BE2C (cell line): ENCODE results near the gene GRIN3B.

Source experiments
- DNase-seq: peaks from one replicate; pipeline ENCODE4 v3.0.0-alpha.2; 2020
- H3K27me3 ChIP-seq: fragments of 250-450 bp; sonication (Bioruptor Pico); 2 replicates; pipeline ENCODE4 v1.5.1; 2020; ENCODE audit warnings: mild to moderate bottlenecking
- H3K36me3 ChIP-seq: fragments of 250-450 bp; sonication (Bioruptor Pico); 2 replicates; pipeline ENCODE4 v1.5.1; 2020; ENCODE audit warnings: mild to moderate bottlenecking
- H3K4me1 ChIP-seq: fragments of 250-450 bp; sonication (Bioruptor Pico); 2 replicates; pipeline ENCODE4 v1.5.1; 2020
- H3K4me3 ChIP-seq: 2 replicates; pipeline ENCODE4 v1.5.1; 2011; ENCODE audit warnings: low read depth, low read length
- H3K9me3 ChIP-seq: fragments of 250-450 bp; sonication (Bioruptor Pico); 2 replicates; pipeline ENCODE4 v1.5.1; 2020
- TF ChIP-seq, protein P1 (sequence below): IDR thresholded peaks from 2 replicates; pipeline ENCODE4 v1.5.1; 2012; ENCODE audit warnings: mild to moderate bottlenecking, low read depth, low read length

Gene GRIN3B

DNA sequence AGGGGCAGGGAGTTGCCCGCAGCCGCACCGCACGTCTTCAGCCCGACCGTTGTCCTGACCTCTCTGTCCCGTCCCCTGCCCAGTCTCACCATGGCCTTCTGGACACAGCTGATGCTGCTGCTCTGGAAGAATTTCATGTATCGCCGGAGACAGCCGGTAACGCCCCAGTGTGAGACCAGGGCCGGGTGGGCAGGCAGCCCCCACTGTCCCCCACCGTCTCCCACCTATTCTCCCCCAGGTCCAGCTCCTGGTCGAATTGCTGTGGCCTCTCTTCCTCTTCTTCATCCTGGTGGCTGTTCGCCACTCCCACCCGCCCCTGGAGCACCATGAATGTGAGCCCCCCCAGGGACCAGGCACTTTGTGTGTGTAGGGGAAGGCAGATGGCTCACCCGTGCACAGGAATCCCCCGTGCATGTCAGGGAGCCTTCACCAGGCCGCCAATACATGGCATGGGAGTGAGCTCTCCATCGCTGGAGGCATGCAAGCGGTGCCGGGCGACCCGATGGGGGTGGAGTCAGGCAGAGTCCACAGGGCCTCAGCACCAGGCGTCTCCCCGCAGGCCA lies 41.1 kb downstream of the GRIN3B start:
- no peaks in the 10 kb centered on the region for H3K9me3 ChIP-seq
- H3K4me1 ChIP-seq = peaks cover 10% of the 10 kb centered on the region
- DNase-seq = no peak
- H3K36me3 ChIP-seq = no peaks in the 10 kb centered on the region
- H3K4me3 ChIP-seq = peak overlapping the region; percentile 72
- TF ChIP-seq, protein P1, sequence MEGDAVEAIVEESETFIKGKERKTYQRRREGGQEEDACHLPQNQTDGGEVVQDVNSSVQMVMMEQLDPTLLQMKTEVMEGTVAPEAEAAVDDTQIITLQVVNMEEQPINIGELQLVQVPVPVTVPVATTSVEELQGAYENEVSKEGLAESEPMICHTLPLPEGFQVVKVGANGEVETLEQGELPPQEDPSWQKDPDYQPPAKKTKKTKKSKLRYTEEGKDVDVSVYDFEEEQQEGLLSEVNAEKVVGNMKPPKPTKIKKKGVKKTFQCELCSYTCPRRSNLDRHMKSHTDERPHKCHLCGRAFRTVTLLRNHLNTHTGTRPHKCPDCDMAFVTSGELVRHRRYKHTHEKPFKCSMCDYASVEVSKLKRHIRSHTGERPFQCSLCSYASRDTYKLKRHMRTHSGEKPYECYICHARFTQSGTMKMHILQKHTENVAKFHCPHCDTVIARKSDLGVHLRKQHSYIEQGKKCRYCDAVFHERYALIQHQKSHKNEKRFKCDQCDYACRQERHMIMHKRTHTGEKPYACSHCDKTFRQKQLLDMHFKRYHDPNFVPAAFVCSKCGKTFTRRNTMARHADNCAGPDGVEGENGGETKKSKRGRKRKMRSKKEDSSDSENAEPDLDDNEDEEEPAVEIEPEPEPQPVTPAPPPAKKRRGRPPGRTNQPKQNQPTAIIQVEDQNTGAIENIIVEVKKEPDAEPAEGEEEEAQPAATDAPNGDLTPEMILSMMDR = no peak
- no peaks in the 10 kb centered on the region for H3K27me3 ChIP-seq

DNA sequence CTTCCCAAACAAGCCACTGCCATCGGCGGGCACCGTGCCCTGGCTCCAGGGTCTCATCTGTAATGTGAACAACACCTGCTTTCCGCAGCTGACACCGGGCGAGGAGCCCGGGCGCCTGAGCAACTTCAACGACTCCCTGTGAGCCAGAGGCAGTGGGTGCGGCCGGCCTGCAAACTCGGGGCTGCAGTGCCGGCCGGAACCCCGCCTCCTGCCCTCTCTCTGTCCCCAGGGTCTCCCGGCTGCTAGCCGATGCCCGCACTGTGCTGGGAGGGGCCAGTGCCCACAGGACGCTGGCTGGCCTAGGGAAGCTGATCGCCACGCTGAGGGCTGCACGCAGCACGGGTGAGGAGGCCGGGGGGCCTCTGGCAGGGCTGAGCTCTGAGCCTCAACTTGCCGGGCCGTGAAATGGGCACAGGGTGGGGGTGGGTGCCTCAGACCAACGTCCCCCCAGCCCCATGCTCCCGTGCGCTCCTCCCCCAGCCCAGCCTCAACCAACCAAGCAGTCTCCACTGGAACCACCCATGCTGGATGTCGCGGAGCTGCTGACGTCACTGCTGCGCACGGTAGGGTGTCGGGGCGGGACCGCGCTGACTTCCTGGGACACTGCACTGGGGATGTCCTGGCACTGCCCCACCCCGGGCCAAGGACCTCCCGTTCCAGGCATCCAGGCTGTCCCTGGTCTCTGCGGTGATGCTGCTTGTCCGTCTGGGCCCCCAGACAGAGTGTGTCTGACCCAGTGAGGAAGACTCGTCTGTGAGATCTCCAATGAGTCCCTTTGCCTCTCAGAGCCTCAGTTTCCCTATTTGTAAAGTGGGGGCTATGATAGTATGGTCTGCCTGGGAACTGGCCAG lies 41.8 kb downstream of the GRIN3B start:
- Histone ChIP-seq H3K9me3 (no peaks in the 10 kb centered on the region), H3K36me3 (no peaks in the 10 kb centered on the region), H3K4me3 (peak overlapping the region; percentile 51), H3K4me1 (peaks cover 10% of the 10 kb centered on the region), H3K27me3 (no peaks in the 10 kb centered on the region)
- peak; percentile 59 for DNase-seq
- TF ChIP-seq, protein P1 = no peak

- Histone ChIP-seq H3K4me3 (peak overlapping the region; percentile 51), H3K4me1 (peaks cover 10% of the 10 kb centered on the region), H3K9me3 (no peaks in the 10 kb centered on the region), H3K27me3 (no peaks in the 10 kb centered on the region), H3K36me3 (no peaks in the 10 kb centered on the region)
- TF ChIP-seq, protein P1 = 0 out of 2 replicates have a peak, but pooled peaks have one; percentile 9
- peak; percentile 90 for DNase-seq
Measured at GRCh38 chr19:1042689-1043511, 42.7 kb downstream of the GRIN3B start.

DNA sequence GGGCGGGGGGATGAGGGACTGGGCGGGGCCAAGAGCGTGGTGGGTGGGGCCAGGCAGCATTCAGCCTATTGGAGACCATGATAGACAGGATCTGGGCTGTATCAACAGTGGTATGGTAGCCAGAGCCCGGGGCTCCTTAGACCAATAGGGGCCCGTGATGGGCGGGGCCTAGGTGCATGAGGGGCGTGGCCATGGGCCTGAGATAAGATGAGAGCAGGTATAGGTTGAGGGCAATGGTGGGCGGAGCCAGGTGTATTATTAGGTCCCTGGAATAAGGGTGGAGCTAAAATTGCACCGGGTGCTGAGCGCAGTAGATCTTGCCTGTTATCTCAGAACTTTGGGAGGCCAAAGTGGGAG lies 45.0 kb downstream of the GRIN3B start:
- H3K27me3 ChIP-seq = no peaks in the 10 kb centered on the region
- DNase-seq = peak; percentile 72
- peaks cover 7% of the 10 kb centered on the region for H3K4me1 ChIP-seq
- no peaks in the 10 kb centered on the region for H3K9me3 ChIP-seq
- H3K36me3 ChIP-seq = no peaks in the 10 kb centered on the region
- TF ChIP-seq, protein P1 = no peak
- H3K4me3 ChIP-seq = no peak overlapping the region

- DNase-seq = peak; percentile 7
- Histone ChIP-seq H3K4me3 (no peak overlapping the region), H3K27me3 (no peaks in the 10 kb centered on the region), H3K4me1 (peaks cover 5% of the 10 kb centered on the region), H3K36me3 (no peaks in the 10 kb centered on the region), H3K9me3 (no peaks in the 10 kb centered on the region; the same call in 1 of the 2 replicates)
- TF ChIP-seq, protein P1 = no peak
Measured at GRCh38 chr19:1046117-1046626, 46.0 kb downstream of the GRIN3B start.
